ENCODE results near the gene GAD1.

The GAD1 gene

GRCh38 chr2:170895023-170895757 lies 78.5 kb downstream of the GAD1 start:
- DNase-seq (ENCODE audit: low spot score), result no peak

GRCh38 chr2:170896622-170897021 lies 79.9 kb downstream of the GAD1 start:
- DNase-seq (ENCODE audit: low spot score), result no peak

GRCh38 chr2:170897108-170897507 lies 80.4 kb downstream of the GAD1 start:
- DNase-seq (ENCODE audit: low spot score), result no peak

- DNase-seq (ENCODE audit: low spot score), result no peak
These were observed 89.2 kb downstream of the GAD1 start for GRCh38 chr2:170905864-170906263.

Data from germinal center (tissue), 1 donor.